Left kidney (tissue), 2 donors: ENCODE measurements around the gene DDX42. TPM values are rescaled to one million over a fixed set of nuclear protein-coding genes. Genes with fewer than 3 reads are reported as not detected.

Experiments used
- DNase-seq: peaks from one replicate; pipeline ENCODE4 v3.0.0-alpha.2; 2013
- polyA plus RNA-seq: library from polyadenylated mRNA; unstranded; fragments of 120-200 nt; gene quantifications from one replicate; pipeline ENCODE4 v1.2.1, GENCODE V29; 2013; ENCODE audit not compliant: insufficient read length

The DDX42 gene
- polyA plus RNA-seq, 1 donor: 254 TPM

DNA sequence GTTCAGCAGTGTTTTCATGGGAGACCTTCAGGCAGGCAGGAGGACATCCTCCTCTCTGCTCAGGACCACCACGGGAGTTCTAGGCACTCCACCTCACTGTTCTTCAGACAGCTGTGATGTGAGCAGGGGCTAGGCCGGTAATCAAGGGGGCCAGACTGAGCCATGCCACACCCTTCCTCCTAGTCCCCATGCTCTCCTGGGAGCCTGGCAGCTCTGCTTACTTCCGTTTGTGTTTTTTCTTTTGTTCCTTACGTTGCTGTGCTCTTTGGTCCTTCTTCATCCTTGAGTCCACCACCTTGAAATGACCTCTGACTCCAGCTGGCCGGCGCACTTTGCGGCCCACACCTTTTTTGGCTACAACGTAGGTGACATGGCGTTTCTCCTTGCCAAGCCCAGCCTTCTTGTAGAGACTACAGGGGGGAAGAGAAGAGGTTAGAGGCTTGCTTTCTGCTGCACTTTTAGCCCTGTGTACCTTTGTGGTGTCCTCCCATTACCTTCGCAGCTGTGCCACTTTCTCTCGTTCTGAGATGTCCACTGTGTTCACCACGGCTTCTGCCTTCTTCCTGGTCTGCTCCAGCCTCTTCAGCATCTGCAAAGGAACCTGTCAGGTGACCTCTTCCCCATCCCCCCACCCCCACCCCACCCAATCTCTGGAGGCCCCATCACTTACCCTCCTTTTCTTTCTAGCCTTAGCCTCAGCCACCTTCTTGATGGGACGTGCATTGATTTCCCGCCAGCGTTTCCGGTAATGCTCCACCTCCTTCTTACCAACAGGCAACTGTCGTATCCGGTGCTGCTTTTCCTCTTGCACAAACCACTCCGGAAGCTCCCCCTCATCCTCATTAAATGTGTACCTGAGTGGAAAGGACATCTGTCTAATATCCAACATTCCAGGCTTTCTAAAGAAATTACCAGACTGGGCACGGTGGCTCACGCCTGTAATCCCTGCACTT is 45.9 kb downstream of the DDX42 start:
- no peak for DNase-seq

DNA sequence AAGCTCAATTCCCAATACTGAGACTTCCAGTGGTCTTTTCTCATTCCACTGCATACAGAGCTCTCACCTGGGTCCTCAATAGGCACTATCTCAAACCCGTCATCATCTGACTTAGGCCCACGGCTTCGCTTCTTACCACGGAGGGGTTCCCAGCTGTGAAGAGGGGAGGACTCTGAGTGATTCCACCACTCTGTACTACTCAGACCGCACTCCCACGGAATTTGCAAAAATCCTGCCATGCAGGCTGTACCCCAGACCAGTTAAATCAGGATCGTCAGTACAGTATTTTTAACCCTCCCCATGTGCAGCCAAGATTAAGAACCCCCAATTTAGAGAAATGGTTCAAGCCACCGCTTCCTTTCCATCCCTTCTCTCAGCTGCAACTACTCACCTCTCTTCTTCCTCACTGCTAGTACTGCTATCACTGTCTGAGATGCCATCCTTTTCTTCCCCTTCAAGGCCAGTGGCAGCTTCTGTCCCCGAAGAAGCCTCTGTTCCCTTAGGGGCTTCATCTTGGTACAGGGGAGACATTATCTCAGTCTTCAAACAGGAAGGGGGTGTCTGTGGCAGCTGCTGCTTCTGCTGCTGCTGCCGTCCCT is 47.1 kb downstream of the DDX42 start:
- DNase-seq: no peak

DNA sequence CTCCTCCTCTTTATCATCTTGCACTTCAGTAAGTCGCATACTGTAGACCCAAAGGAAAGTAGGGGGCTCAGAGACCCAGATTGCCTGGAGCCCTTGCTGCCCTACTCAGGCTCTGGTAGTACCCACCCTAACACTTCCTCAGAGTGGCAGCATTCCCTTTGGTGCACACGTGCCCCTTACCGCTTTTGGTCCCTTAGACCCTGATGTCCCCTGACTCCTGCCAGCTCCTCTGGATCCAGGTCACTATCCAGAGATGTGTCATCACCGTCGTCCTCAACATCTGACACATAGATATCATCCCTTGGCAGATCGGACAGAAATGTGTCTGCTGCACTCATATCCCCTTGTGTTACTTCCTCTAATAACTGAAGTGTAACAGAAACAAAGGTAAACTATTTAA is 47.8 kb downstream of the DDX42 start:
- DNase-seq: no peak

DNA sequence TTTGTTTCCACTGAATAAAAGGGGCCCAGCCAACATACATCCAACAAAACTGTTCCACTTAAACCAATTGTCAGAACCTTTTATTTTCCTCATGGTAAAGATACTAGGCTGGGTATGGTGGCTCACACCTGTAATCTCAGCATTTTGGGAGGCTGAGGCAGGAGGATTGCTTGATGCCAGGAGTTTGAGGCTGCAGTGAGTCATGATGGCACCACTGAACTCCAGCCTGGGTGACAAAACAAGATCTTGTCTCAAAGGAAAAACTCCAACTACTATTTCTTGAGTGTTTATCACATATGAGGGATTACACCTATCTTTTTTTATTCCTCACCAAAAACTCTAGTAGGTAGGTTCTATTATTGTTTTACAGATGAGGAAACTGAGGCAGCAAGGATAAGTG is 48.6 kb downstream of the DDX42 start:
- DNase-seq: no peak

DNA sequence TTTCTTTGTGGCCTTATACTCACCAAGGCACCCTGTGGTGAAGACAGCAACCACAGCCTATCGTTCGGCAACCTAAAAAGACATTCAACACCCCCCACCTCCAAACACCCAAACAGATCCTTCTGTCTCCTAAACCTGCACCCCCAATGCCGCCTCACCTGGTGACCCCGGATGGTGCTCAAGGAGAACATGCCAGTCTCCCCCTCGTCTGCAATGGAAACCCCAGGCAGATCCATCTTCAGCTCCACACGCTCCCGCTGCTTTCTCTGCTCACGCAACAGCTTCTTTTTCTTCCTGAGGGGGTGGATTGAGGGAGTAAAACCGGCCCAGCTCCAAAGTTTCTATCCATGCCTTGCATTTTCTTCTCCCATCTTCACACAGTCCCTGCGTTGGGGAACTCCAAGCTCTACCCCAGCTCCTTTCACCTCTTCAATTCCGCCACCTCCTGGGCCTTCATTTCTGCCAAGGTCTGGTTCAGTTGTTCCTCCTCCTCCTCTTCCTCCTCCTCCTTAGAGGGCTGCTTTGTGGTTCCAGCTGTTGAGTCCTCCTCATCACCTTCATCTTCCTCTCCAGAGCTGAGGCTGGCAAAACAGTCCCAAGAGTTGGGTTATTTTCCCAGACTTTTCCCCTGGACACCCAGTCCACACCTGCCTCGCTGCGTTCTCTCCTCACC is 49.8 kb downstream of the DDX42 start:
- DNase-seq: no peak

DNA sequence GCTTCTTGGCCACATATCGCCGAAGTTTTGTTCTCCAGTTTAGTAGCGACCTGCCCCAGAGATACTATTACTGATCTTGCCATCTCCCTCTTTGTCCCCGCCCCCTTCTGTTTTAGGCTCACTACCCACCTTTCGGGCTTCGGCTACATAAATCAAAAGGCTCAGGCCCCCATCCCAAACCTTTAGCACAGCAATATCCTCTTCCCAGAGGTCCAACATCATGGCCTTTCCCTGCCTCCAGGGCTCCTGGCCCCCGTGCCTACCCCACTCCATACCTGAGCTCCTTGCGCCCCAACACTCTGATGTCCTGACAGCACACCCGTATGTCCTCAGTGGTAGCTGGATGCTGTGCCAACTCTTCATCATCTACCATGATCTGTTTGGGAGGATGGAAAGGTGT is 50.4 kb downstream of the DDX42 start:
- DNase-seq: no peak

DNA sequence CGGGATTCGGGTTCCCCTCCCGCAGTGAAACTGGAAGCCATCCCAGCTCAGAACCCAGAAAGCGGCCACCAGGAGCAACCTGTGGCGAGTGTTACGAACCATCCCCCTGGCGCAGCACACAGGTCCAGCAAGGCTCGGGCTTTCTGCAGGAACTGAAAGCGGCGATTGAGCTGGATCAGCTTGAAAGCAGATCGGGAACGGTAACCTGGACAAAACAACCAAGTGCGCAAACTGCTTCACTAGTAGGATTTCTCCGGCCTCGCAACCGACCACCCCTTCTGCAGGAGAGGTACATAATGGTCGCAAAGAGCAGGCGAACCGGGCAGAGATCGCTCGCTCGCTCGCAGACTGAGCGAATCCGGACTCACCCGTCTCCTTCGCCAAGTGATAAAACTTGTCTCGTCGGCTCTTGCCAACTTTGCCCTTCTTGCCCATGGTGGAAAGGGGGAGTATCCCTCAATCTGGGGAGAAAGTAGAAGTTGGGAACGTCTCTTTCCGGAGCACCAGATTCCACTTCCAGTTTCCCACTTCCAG is 52.6 kb downstream of the DDX42 start:
- DNase-seq: no peak

DNA sequence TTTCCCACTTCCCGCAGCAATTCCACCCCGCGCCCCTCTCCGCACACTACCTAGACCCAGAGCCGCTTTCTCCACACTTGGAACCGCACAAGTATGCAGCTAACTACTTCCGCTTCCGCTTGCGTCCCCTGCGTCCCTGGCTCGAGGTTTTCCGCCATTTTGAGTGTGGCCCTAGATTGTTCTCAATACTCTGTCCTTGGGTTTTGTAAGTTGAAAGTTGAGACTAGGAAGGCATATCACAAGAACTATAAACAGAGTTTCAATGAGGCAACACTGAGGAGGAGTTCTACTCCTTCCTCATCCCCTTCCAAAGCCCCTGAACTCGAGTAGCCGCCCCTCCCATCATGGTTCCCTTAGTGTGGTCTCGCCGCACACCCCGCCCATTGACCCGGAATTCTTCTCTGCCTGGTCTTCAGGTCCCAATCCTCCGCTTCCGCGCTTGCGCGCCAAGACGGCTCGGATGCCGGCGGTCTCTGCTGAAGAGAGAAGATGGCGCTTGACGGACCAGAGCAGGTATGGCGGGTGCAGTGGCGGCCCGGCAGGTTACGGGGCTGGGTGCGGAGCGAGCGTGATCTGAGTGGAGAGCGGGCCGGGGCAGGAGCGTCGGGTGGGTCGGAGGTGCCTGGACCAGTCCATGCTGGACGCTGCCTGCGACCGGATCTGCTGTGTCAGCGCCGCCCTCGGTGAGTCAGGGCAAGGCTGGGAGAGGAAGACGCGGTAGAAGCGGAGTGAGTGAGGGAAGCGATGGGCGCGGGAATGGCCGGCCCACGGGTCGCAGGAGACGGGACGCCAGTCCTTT is 53.2 kb downstream of the DDX42 start, which contains the start of the genes FTSJ3 and PSMC5:
FTSJ3 (minus strand) TSS at position 662 of the 799 bp plus-strand sequence. CDS start 761 bp downstream, outside the sequence.
PSMC5 (plus strand) TSS at position 430 of the 799 bp plus-strand sequence; CDS start at position 490, 60 bp downstream.
- DNase-seq: peak; percentile 97

DNA sequence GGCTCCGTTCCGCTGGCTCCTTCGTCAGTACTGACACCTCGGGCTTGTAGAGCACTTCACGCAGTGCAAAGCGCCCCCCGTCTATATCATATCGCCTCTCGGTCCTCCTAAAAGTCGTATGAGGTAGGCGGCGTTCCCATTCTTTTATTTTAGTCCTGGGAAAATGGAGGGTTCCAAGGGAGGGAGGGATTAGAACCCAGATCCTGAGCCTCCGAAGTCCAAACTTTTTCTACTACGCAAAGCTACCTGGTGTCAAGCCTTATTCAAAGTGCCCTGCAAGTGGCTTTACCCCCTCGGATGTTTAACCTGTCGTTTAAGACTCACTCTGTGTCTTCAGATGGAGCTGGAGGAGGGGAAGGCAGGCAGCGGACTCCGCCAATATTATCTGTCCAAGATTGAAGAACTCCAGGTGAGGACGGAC is 53.8 kb downstream of the DDX42 start:
- no peak for DNase-seq

DNA sequence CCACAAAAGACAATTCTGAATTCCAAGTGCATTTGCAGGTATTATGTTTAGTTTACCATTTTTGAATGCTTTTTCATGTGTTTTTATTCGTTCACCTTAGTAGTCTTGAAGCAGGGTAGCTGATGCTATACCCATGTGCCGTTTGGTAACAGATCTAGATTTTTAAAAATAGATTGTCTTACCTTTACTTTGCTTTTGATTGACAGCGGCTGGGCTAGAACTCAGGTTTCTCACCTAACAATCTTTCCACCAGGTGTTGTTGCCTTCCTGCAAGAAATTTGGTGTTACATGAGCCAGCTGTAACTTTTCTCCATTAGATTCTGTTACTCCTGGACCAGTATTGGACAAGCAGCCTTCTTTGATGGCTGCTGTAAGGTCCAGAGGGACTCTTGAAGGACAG is 55.0 kb downstream of the DDX42 start:
- DNase-seq: no peak

DNA sequence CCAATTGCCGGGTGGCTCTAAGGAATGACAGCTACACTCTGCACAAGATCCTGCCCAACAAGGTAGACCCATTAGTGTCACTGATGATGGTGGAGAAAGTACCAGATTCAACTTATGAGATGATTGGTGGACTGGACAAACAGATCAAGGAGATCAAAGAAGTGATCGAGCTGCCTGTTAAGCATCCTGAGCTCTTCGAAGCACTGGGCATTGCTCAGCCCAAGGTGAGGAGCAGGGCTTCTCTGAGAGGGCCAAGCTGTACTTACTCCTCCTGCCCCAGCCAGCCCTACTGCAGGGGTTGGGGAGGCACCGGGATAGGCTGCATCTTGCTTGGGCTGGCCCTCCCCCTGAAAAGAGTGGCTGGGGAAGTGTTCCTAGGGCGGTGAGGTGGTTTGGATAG is 56.3 kb downstream of the DDX42 start:
- no peak for DNase-seq

DNA sequence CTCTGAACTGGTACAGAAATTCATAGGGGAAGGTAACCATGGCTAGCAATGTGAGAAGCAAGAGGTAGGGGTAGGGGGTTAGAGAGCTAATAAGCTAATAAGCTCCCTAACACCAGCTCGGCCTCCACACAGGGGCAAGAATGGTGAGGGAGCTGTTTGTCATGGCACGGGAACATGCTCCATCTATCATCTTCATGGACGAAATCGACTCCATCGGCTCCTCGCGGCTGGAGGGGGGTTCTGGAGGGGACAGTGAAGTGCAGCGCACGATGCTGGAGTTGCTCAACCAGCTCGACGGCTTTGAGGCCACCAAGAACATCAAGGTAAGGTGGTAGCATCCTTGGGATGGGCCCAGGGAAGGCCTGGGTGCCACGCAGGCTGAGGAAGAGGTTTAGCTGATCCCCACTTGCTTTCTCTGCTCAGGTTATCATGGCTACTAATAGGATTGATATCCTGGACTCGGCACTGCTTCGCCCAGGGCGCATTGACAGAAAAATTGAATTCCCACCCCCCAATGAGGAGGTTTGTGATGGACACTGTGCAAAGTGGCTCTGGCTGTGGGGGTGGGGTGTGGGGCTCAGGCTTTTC is 57.0 kb downstream of the DDX42 start:
- DNase-seq: no peak

DNA sequence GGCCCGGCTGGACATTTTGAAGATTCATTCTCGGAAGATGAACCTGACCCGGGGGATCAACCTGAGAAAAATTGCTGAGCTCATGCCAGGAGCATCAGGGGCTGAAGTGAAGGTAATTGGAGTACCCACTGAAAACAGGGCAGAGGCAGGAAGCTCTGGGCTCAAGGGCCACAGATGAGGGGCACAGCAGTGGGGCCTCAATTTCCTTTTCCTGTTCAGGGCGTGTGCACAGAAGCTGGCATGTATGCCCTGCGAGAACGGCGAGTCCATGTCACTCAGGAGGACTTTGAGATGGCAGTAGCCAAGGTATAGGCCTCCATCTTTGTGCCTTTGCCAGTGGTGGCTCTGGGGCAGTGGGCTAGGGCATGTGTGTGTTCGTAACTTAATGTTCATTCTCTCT is 57.5 kb downstream of the DDX42 start:
- no peak for DNase-seq

DNA sequence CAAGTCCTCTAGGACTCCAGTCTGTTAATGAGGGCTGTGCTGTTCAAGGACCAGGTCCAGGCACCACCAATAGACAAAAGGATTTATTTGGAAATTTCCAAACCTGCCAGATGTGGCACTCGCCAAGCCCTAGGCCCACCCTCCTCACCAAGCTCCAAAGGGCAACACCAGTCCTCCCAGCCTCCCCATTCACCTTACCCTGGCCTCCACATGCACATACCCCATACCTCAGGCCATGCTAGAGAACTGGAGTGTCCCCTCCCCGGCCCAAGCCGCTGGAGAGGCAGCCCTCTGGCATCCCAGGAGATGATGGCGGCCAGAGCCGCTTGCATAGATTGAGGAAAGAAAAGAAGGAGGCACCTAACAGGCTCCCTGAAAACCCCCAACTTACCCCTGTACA is 58.0 kb downstream of the DDX42 start:
- DNase-seq: no peak

DNA sequence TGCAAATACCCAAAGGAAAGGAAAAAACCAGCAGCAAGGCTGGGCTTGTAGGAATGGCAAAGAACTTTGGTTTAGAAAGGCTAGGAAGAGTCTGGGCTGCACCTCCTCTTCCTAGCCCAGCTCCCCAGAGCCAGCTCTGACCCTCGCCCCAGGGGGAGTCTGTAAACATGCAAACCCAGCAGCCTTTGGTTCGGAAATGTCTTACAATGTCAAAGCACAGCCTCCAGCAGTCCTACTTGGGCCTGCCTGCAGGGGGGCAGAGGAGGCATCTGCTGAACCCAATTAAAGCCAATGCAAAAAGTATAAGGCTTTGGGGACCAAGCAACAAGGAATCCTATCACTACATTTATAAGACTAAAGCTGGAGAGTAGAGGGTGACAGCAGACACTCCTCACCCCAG is 58.5 kb downstream of the DDX42 start:
- DNase-seq: no peak

DNA sequence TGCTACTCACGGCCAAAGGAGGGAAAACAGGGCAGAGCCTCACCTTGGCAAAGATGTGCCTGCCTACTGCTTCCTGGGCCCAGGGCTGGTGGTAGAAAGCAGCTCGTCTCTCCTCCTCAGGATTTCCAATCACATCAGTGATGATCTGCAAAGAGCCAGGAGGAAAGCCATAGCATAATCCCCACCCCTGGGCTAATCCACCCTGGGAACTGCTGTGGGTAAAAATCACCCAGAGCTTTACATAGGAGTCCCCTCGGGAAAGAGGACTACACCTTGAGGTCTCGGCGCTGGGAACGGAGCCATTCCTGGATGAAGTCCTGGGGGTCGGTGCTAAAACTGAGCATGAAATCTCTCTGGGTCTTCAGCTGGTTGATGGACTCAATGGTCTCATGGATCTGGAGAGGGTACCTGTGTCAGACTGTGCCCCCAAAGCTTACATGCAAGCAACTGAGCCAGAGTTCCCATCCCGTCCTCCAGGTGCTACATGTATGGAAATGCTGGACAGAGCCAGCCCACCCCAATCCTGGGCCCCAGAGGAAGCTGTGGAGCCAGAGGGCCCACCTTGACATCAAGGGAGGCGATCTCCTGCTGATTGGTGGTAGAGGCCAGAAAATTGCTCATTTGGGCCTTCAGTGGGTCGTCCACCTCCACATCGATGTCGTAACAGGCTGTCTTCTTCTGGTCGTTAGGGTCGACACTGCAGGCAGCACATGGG is 59.2 kb downstream of the DDX42 start:
- DNase-seq: no peak

DNA sequence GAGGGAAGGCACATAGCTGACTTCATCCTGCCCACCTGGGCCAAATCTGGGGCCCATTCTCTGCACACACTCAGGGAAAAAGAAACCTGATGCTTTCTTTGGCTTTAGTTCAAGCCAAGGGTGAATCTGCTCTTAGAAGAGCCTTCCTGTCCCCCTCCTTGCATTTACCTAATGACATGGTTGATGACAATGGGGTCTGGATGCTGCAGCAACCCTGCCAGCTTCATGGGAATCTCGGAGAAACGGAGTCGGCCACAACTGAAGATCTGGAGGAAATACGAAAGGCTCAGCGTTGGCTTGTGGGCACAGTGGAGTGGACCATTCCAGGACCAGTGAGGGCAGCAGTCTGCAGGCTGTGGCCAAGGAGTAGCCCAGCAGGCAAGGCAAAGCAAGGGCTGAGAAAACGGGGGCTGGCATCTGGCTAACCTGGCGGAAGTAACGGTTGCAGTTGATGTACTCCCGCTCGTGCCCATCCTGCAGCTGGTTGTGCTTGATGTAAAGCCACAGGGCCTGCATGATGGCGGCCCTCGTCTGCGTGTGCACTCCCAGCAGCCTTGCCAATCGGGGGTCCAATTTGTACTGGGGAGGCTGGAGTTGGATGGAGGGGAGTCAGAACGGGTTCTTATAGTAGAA is 59.9 kb downstream of the DDX42 start:
- no peak for DNase-seq

DNA sequence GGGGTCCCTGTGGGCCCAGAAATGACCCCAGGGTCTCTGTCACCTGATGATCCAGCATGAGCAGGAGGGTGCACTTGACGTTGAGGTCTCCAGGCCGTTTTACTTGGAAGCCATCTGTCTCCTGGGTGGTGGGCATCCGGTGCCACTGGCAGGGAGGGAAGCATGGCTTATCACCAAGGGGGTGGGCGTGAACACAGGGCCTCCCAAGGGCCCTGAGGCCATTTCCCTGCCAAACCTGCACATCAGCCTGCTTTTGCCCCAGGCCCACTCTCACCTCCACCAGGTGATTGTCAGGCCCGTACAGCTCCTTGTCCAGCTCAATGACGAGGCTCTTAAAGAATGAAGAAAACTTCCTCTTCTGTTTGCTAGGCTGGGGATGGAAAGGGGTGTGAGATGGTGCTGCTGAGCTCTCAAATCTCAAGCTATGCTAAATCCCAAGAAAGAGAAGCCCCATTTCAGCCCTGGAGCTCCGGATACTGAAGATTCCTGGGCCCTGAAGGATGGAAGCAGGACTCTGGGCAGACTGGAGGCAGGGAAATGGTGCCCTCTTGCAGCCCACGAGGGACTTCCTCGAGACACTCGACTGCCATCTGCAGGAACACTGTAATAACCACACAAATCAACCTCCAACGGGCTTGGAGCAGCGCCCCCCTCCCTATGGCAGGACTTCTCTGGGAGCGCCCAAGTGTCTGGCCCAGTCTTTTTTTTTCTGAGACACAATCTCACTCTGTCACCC is 60.6 kb downstream of the DDX42 start:
- peak; percentile 45 for DNase-seq

DNA sequence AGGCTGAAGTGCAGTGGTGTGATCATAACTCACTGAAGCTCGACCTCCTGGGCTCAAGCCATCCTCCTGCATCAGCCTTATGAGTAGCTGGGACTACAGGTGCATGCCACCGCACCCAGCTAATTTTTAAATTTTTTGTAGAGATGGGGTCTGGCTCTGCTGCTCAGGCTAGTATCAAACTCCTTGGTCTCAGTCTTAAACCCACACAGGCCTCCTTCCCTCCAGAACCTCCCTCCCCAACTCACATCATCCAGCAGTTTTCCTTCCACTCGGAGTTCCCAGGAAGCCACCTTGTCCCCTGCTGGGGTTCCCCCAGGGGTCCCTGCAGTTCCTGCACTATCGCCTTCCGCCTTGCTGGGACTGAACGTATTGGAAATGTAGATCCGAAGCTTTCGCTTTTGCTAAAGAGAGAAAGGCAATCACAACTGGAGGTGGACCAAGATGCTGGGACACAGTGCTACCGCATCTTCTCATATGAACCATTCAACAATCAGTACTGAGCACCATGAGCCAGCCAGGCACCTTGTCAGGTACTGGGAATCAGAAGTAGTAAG is 61.3 kb downstream of the DDX42 start:
- DNase-seq: no peak
